Camera-type eye (tissue), 1 donor: ENCODE results near the gene ZNF862. TPM values are rescaled to one million over a fixed set of nuclear protein-coding genes. Genes with fewer than 3 reads are reported as not detected.

Experiments
- total RNA-seq: library from RNA; depleted of rRNA; stranded (reverse); fragments of >200 nt; gene quantifications from one replicate; pipeline ENCODE4 v1.2.3, GENCODE V29; 2014

ZNF862 gene
- 19.2 TPM for total RNA-seq

DNA sequence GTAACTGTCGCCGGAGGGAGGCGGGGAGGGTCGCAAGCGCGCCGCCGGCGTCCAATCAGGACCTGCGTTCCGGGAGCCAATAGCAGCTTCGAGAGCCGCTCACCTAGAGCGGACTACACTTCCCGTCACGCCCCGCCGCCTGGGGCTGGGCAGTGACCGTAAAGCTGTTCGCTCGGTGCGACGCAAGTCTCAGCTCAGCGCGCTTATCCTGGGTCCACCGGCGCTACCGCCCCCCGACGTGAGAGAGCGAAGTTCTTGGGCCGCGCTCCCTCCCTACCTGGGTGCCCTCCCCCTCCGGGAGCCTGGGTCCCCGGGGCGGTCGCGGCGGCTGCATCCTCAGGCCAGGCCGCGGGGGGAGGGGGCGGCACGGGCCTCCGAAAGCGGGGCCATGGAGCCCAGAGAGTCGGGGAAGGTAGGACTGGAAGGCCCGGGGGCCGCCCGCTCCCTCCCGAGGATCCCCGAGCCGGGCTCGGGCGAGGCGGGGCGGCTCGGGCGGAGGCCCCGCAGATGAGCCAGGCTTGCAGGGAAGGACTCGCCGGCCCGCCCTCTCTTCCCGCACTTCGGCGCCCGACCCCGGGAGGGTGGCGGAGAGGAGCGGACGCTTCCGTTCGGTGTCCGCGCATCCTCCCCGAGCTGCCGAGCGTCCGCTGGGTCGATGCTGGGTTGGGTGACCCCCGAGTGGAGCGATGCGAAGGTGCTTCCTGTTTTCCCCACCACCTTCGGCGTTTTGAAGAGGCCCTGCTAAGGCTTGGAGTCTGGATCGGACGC lies at the start of gene ZNF862:
Gene ZNF862, plus strand, starts transcription at position 152 of the 768 bp plus-strand sequence. Its CDS starts 237 bp downstream, at position 389.

DNA sequence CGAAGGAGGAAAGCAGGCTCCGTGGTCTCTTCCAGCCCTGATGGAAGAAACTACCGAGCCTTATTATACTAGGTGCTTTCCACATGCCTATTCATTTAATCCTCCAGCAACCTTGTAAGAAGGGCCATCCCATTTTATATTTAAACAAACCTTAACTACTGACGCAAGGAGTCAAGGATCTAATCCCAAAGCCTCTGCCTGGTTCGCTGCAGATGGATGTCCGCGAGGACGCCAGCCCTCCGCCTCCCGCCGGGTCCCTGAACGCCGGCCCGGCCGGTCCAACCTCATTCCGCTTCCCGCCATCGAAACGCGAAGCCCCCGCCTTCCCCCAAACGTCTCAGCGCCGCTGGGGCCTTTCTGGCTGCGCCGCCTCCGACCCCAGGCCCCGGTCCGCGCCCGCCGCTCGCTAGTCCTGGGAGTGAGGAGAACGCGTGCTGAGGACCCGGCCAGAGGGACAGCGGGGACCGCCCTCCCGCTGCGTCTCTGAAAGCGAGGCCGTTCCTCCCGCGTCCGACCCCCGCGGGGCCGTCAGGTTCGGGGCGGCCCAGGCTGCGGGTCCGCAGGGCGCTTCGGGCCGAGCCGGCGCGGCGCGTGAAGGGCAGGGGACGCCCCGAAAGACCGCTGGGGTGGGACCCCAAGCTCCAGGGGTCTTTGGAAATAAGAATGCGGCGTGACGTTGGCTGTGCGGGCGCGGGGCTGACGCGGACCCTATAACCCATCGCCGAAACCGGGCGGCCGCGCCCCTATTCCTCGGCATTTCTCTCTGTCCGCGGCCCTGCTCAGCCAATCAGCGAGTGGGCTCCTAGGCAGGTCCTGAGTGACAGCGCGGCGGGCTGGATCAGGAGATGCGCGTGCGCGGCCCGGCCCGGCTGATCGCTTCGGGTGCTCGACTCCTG lies 35.1 kb downstream of the ZNF862 start, which contains the start of gene ATP6V0E2:
Gene ATP6V0E2, plus strand, starts transcription at position 896 of the 896 bp plus-strand sequence. CDS start 97 bp downstream, outside the sequence.

Other genes starting within 250 kb of the ZNF862 start
- gene ZNF467, start 64.8 kb upstream of the ZNF862 start, total RNA-seq: 4.6 TPM
- 51.6 TPM for gene ATP6V0E2, start 35.6 kb downstream of the ZNF862 start, total RNA-seq